ENCODE data around the gene KRTAP12-4.

Gene KRTAP12-4, protein sequence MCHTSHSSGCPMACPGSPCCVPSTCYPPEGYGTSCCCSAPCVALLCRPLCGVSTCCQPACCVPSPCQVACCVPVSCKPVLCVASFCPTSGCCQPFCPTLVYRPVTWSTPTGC

DNA sequence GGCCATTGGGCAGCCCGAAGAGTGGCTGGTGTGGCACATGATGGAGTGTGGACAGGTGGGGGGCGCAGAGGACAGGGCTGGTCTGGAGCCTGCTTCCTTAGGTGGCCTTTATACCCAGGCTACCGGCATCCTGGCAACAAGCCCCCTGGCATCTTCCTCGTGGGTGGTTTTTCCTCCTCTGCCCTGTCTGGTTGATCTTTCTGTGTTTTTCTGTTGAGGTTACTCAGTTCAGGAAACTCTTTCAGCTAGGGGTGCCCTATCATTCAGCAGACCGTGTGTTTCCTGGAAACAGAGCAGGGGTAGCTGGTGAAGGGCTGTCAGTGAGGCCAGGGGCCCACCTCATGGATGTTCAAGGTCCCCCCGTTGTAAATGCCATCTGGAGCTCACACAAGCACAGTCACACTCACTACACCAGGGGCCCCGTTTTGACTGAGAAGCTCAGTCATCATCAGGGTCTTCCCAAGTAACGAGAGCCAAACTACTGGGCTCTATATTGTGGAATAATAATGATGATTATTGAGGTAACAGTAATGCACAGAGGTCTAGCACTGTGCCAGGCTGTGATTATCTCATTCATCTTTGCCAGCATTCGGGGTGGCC, at the start of gene KRTAP12-4:
Gene KRTAP12-4 (minus strand): TSS at position 84 of the 600 bp plus-strand sequence. CDS start 45 bp downstream, at position 39.
- ATAC-seq = no peak
- TF ChIP-seq, protein P1, sequence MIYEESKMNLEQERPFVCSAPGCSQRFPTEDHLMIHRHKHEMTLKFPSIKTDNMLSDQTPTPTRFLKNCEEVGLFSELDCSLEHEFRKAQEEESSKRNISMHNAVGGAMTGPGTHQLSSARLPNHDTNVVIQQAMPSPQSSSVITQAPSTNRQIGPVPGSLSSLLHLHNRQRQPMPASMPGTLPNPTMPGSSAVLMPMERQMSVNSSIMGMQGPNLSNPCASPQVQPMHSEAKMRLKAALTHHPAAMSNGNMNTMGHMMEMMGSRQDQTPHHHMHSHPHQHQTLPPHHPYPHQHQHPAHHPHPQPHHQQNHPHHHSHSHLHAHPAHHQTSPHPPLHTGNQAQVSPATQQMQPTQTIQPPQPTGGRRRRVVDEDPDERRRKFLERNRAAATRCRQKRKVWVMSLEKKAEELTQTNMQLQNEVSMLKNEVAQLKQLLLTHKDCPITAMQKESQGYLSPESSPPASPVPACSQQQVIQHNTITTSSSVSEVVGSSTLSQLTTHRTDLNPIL (CRISPR knock-in tag; IDR thresholded peaks at IDR 0.05; ENCODE audit: low read depth) = no peak
- no peak for TF ChIP-seq ARNTL (CRISPR knock-in tag; IDR thresholded peaks at IDR 0.05; ENCODE audit: borderline replicate concordance, low read depth)
- TF ChIP-seq ZNF8 (CRISPR knock-in tag; IDR thresholded peaks at IDR 0.05) = no peak
- TF ChIP-seq, protein P2, sequence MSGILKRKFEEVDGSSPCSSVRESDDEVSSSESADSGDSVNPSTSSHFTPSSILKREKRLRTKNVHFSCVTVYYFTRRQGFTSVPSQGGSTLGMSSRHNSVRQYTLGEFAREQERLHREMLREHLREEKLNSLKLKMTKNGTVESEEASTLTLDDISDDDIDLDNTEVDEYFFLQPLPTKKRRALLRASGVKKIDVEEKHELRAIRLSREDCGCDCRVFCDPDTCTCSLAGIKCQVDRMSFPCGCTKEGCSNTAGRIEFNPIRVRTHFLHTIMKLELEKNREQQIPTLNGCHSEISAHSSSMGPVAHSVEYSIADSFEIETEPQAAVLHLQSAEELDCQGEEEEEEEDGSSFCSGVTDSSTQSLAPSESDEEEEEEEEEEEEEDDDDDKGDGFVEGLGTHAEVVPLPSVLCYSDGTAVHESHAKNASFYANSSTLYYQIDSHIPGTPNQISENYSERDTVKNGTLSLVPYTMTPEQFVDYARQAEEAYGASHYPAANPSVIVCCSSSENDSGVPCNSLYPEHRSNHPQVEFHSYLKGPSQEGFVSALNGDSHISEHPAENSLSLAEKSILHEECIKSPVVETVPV (CRISPR knock-in tag; IDR thresholded peaks at IDR 0.05) = no peak
- TF ChIP-seq GLIS3 (CRISPR knock-in tag; IDR thresholded peaks at IDR 0.05) = no peak
- TF ChIP-seq ISL1 (CRISPR knock-in tag; IDR thresholded peaks at IDR 0.05) = no peak
- no peak for TF ChIP-seq ZNF565 (CRISPR knock-in tag; conservative IDR thresholded peaks at IDR 0.05; ENCODE audit: low read depth)
- TF ChIP-seq ZFP3 (CRISPR knock-in tag; IDR thresholded peaks at IDR 0.05) = no peak
- TF ChIP-seq, protein P3, sequence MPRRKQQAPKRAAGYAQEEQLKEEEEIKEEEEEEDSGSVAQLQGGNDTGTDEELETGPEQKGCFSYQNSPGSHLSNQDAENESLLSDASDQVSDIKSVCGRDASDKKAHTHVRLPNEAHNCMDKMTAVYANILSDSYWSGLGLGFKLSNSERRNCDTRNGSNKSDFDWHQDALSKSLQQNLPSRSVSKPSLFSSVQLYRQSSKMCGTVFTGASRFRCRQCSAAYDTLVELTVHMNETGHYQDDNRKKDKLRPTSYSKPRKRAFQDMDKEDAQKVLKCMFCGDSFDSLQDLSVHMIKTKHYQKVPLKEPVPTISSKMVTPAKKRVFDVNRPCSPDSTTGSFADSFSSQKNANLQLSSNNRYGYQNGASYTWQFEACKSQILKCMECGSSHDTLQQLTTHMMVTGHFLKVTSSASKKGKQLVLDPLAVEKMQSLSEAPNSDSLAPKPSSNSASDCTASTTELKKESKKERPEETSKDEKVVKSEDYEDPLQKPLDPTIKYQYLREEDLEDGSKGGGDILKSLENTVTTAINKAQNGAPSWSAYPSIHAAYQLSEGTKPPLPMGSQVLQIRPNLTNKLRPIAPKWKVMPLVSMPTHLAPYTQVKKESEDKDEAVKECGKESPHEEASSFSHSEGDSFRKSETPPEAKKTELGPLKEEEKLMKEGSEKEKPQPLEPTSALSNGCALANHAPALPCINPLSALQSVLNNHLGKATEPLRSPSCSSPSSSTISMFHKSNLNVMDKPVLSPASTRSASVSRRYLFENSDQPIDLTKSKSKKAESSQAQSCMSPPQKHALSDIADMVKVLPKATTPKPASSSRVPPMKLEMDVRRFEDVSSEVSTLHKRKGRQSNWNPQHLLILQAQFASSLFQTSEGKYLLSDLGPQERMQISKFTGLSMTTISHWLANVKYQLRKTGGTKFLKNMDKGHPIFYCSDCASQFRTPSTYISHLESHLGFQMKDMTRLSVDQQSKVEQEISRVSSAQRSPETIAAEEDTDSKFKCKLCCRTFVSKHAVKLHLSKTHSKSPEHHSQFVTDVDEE (CRISPR knock-in tag; IDR thresholded peaks at IDR 0.05) = no peak
- no peak for TF ChIP-seq TOX (CRISPR knock-in tag; IDR thresholded peaks at IDR 0.05; ENCODE audit: borderline replicate concordance)
- no peak for TF ChIP-seq SNAI2 (CRISPR knock-in tag; IDR thresholded peaks at IDR 0.05)

DNA sequence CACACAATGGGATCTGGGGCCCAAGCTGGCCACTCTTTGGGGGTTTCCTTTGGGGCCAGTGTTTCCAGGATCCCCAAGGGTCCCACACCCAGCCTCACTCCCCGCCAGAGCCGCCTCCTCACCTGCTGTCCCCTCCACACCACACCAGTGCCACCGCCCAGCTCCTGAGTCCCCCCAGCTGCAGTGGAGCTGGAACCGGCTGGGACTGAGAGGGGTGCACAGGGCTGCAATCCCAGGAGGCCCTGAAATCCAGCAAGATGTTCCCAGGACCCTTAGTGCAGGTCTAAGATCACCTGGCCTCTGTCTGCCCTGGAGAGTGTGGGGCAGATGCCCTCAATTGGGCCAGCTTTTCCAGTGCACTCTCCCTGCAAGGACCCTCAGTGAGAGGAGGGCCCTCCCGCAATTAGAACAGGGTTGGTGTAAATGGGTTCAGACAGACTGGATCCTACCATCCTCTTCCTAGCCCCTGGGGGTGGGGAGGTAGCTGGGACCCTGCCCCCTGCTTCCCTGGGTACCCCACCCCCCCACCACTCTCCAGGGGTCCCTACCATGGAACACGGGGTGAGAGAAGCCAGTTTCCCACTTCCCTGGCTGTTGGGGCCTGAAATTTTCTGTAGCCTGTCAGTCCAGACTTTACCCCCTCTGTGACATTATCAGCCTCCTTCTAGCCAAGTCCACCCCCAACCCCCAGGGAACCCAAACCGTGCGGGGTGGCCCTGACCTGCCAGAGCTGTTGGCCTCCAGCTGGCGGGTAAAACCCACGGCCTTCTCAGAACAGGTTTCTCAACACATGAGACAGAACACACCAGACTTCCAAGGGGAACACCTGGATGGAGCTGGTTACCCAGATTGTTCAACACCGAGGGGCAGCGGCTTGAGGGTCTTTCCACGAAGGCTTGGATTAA, 49.5 kb upstream of the KRTAP12-4 start:
- TF ChIP-seq CSDC2 (CRISPR knock-in tag; IDR thresholded peaks at IDR 0.05) (no peak), RARB (CRISPR knock-in tag; IDR thresholded peaks at IDR 0.05) (no peak), ZNF70 (CRISPR knock-in tag; IDR thresholded peaks at IDR 0.05) (no peak), SNAI2 (CRISPR knock-in tag; IDR thresholded peaks at IDR 0.05) (no peak), ZC3H10 (CRISPR knock-in tag; IDR thresholded peaks at IDR 0.05) (no peak), ESRRG (CRISPR knock-in tag; IDR thresholded peaks at IDR 0.05) (no peak), ARNTL (CRISPR knock-in tag; IDR thresholded peaks at IDR 0.05; ENCODE audit: borderline replicate concordance, low read depth) (no peak), PPARA (CRISPR knock-in tag; IDR thresholded peaks at IDR 0.05; ENCODE audit: borderline replicate concordance) (no peak)
- TF ChIP-seq, protein P2 (CRISPR knock-in tag; IDR thresholded peaks at IDR 0.05) = no peak
- TF ChIP-seq, protein P4, sequence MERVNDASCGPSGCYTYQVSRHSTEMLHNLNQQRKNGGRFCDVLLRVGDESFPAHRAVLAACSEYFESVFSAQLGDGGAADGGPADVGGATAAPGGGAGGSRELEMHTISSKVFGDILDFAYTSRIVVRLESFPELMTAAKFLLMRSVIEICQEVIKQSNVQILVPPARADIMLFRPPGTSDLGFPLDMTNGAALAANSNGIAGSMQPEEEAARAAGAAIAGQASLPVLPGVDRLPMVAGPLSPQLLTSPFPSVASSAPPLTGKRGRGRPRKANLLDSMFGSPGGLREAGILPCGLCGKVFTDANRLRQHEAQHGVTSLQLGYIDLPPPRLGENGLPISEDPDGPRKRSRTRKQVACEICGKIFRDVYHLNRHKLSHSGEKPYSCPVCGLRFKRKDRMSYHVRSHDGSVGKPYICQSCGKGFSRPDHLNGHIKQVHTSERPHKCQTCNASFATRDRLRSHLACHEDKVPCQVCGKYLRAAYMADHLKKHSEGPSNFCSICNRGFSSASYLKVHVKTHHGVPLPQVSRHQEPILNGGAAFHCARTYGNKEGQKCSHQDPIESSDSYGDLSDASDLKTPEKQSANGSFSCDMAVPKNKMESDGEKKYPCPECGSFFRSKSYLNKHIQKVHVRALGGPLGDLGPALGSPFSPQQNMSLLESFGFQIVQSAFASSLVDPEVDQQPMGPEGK (CRISPR knock-in tag; IDR thresholded peaks at IDR 0.05; ENCODE audit: borderline replicate concordance) = no peak
- TF ChIP-seq, protein P5, sequence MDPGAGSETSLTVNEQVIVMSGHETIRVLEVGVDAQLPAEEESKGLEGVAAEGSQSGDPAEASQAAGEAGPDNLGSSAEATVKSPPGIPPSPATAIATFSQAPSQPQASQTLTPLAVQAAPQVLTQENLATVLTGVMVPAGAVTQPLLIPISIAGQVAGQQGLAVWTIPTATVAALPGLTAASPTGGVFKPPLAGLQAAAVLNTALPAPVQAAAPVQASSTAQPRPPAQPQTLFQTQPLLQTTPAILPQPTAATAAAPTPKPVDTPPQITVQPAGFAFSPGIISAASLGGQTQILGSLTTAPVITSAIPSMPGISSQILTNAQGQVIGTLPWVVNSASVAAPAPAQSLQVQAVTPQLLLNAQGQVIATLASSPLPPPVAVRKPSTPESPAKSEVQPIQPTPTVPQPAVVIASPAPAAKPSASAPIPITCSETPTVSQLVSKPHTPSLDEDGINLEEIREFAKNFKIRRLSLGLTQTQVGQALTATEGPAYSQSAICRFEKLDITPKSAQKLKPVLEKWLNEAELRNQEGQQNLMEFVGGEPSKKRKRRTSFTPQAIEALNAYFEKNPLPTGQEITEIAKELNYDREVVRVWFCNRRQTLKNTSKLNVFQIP (CRISPR knock-in tag; IDR thresholded peaks at IDR 0.05; ENCODE audit: borderline replicate concordance, low read depth) = no peak
- no peak for ATAC-seq
